Bone marrow (tissue), 2 donors: Measurements from ENCODE around the gene ZNRF3.

ENCODE experiments used
- DNase-seq, 2 donors: peaks; one replicate each; lab custom pipeline; 2025; lab: John Stamatoyannopoulos, UW

Gene ZNRF3

DNA sequence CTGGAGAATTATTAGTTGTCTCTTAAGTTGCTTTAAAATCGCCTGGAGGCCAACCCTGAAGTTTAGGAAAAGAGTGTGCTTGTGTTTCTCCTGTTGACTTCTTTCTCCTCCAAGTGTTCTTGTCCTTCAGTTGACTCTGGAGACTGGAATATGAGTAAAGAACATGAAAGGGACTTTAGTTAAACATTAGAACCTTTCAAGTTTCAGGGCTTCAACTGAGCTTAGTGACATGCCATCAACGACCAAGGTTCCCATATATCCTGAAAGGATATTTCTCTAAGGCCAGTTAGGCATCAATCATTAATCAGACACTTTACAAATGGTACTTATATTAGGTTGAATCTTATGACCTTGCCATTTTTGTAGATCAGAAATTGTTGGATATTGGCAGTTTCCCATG lies 70.0 kb downstream of the ZNRF3 start:
- DNase-seq = no peak

DNA sequence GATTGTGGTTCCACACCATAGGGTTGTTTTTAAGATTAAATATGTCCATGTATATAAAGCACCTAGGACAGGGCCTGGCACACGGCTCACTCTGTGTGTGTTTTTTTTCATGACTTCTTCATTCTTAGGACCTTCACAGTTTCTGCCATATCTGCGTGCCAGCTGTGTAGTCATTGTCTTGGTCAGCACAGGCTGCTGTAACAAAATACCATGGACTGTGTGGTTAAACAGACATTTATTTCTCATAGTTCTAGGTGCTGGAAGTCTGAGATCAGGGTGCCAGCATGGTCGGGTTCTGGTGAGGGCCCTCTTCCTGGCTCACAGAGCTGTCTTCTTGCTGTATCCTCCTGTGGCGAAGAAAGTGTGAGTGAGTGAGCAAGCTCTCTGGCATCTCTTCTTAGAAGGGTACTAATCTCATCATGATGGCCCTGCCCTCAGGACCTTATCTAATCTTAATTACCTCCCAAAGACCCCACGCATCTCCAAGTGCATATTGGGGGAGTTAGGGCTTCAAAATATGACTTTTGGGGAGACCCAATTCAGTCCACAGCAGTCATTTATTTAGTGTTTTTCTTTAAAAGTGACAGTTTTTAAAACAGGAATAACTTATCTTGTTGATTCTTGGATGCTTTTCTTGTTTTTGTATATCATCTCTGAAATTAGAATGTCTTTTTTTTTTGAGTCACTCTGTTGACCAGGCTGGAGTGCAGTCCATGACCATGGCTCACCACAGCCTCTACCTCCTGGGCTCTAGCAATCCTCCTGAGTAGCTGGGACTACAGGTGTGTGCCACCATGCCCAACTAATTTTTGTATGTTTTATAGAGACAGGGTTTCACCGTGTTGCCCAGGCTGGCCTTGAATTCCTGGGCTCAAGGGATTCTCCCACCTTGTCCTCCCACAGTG lies 70.9 kb downstream of the ZNRF3 start:
- DNase-seq = no peak

DNA sequence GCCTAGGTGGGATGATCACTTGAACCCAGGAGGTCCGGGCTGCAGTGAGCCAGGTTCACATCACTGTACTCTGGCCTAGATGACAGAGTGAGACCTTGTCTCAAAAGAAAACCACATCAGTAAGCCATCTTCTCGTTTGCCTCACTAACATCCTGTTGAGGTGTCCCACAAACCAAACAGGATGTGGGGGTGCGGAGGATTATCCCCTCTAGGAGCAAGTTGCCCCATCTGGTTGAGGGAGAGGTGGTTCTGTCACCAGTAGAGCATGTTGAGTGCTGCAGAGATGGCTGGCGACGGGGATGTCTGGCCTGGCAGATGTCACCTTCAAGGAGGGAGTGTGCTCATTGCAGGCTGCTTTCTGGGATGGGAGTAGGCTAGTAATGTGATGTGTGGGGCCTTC lies 72.4 kb downstream of the ZNRF3 start:
- peak in 1 of 2 donors; percentile 83 for DNase-seq

DNA sequence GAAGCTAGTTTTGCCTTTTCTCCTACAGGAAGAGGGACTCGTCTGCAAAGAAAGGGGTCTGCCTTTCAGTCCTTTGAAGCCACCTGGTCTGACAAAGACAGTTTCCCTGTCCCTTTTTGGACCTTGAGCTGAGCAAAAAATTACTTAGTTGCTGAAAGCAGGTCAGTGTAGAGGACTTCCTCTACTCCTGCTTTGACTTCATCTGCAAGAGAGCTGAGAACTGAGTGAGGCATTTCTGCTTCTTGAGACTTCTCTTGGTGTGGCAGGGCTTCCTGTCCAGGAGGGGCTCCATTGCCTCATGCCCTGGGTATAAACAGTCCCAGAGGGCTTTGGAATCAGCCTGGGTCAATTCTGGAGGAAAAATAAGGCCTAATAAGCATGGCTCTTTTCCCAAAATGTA lies 73.1 kb downstream of the ZNRF3 start:
- DNase-seq = no peak

DNA sequence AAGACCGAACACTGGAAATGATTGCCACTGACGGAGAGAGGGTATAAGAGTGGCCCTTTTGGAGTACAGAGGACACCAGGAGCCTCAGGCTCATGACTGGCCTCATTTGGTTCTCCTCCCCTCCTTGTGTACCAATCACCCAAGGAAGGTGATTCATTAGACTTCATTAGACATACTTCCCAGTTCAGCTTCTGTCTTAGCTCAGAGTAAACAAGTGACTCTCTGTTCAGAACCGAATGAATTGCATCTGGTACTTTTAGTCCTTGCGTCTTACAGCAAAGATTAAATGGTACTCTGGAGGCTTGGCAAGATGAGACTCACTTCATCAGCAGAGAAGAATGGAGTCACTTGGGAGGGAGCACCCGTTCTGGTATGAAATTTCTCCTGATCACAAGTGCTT lies 75.2 kb downstream of the ZNRF3 start:
- DNase-seq = no peak

DNA sequence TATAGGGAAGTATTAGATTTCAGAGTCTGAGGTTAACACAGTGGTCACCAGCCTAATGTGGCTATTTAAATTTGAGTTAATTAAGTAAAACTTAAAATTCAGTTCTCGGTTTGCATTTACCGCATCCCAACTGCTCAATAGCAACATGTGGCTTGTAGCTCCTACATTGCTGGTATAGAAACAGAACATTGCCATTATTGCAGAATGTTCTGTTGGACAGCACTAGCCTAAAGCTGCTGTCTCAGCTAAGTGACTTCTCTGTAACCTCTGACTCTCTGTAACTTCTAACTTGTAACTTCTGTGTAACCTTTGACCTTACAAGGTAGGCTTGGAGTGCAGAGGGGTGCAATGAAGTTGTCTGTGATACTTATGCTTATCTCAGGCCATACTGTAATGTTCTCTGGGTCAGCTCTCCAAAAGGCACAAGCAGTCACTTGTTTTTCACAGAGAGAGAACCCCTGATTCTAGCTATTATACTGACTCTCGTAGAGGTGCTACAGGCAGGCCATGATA lies 78.7 kb downstream of the ZNRF3 start:
- DNase-seq = no peak

DNA sequence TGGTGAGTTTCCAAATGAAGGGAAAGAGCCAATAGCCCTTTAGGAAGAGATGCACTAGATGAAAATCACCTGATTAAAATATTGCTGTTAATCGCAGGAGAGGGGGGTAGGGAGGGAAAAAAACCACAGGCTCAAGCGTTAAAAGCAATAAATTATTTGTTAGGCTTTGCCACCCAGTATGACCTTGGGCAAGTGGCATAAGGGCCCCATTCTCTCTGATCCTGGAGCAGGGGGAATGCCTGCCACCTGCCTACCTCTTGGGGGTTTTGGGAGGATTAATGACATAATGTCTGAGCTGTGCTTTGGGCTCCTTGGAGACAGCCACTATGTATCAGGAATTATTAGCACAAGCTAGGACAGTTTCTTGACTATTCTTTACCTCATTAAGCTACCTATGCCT lies 80.0 kb downstream of the ZNRF3 start:
- DNase-seq = no peak

DNA sequence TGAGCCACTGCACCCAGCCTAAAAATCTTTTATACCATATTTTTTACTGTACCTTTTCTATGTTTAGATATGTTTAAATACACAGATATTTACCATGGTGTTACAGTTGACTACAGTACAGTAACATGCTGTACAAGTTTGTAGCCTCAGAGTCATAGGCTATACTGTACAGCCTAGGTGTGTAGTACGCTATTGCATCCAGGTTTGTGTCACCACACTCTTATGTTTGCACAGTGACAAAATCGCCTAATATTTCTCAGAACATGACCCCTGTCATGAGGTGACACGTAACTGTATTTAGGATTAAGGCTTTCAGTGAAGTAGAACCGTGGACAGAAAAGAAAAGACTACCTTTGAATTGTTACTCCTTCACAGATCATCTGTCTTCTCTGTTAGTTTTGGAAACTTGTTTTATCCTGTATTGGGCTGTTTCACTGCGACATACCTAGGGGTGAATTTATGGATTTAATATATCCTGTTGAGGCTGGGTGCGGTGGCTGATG lies 83.8 kb downstream of the ZNRF3 start:
- DNase-seq = no peak

DNA sequence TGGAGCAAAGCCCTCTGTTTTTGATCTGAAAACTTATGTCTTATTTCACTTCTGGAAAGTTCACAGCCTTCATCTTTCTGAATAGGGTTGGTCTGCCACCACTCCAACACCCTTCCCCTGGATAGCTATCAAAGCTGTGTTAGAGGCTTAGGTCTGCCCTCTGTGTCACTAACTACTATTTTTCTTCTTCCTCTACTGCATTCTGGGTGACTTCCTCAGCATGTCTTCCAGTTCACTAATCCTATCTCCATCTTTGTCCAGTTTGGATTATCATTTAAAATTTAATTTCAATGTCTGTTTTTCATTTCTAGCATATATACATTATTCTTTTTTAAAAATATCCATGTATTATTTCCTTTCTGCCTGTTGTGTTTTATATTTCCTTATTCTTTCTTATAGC lies 84.6 kb downstream of the ZNRF3 start:
- no peak for DNase-seq

DNA sequence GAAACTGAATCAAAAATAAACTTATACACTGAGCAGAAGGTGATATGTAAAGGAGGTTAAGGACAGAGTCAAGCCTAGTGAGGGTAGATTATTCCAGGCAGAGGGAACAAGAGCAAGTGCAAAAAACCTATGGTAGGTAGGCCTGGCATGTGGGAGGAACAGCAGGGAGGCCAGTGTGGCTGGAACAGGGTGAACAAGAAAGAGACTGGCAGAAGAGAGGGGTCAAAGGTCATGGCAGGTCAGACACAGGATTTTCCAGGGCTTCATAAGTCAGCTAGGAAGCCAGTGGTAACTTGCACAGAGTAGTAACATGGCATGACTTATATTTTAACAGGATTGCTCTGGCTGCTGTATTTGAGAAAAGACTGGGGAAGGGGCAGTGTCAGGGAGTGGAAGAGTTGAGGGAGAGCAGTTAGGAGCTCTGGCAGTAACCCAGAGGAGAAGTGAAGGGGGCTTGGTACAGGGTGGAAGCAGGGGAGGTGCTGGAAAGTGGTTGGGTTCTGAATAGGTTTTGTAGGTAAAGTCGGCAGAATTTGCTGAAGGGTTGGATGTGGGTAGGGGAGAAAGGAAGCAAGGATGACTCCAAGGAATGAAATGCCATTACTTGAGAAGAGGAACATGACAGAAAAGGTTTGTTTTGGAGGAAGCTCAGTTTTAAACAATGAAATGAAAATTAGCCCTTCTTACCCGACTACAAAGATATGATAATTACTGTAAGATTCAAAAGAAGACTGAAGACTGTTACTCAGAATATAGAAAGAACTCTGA lies 86.2 kb downstream of the ZNRF3 start:
- DNase-seq = no peak

DNA sequence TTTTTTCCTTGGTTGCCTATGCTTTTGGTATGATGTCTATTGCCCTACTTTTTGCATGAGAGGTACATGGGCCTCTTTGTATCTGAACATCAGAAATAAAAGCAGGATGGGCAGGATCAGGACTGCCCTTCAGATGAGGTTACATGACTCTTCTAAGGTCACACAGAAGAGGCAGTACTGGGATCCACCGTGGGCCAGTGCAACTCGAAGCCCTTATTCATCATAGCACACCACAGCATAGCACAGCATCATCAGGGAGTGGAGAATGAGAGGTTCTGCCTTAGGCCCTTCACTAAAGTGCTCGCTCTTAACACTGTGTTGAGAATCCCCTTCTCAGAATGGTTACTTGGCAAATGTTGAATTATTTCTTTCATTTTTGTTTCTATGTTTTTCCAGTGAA lies 90.0 kb downstream of the ZNRF3 start:
- no peak for DNase-seq

DNA sequence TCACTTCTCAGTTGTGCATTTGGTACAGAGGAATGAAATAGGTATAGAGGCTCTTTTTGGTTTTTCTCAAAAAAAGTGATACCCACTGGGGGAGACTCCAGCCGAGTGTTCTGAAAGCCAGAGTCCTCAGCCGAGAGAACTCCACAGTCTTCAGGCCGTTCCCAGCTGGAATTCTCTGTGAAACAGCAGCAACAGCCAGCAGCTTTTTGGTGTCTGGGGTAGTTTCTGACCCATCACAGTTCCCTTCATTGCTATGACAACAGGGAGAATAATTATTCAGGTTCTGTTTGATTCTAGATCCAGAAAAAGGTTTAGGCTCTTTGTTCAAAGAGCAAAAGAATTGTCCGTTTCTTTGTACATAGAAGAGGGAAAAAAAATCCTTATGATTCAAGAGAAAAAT lies 93.7 kb downstream of the ZNRF3 start:
- no peak for DNase-seq

DNA sequence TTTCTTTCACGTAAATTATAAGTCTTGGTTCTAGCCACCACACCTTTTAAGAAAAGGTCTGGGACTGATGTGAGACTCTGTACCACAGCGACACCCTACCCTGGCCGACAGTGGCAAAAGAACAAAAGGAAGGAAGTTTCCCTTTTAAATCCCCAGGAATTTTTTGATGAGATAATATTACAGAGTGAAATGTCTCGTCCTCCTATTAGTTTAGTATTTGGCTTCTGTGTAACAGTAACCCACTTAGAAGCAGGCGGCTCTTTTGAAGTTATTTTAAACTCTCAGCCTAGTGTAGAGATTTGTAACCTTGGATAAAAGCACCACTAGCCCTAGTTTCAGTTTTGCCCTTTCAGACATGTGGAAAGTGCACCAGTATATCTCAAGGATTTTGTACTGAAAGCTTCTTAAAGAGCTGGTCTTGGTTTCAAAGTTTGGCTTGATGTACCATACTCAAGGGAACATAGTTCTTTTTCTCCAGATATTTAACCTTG lies 94.2 kb downstream of the ZNRF3 start:
- DNase-seq = no peak

DNA sequence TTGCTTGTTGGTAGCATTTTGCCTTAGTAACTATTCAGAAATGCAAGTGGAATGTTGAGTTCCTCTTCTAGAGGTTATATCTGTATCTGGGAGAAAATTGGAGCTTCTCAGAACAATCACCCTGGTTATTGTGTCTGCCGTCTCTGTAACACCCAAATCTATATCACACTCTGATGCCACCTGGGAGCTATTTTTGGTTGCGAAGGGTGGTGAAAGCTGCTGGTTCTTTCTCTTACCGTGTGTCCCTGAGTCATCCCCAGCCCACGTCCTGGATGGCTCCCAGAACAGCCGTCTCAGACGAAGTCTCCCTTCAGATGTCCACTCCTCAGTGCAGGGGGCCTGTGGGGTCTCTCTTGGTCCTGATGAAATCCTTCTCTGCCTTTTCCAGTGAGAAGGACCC lies 94.8 kb downstream of the ZNRF3 start:
- DNase-seq = no peak

DNA sequence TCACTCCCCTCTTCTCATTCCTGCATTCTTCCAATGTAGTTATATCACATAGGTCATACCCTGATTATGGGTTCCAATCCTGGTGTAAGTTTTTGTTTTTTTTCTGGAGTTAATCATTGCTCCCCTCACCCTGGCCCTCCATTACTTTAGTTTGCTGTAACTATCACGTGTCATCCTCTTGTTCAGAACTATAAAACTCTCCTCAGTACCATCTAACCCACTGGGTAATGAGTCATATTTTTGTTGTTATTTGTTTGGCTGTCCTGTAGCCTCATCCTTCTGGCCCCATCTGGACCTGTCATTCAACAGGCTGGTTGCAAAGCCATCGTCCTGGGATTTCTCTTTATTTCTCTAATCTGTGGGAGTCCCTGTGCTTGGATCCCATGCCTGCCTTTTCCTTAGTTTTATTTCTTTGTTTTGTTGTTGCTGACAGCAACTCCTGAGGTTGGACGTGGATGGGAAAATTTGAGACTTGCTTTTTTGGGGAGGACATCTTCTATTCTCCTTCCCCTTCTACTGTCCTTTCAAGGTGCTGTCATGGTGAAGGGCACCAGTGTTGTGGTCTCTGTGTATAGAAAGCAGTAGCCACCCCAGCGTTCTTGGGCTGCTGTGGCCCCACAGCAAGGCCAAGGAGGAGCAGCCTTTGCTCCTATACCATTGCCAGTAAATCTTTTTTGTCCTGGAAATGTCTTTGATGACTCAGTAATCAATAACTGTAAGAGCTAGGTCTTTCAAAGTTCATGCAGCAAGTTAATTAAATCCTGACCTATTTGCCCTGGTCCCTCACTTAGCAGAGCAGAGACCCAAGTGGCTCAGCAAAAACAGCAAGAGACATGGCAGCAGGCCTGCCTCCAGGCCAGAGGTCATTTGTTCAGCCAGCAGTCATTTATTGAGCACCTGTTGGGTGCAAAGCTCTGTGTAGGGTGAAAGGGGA lies 95.8 kb downstream of the ZNRF3 start:
- no peak for DNase-seq

DNA sequence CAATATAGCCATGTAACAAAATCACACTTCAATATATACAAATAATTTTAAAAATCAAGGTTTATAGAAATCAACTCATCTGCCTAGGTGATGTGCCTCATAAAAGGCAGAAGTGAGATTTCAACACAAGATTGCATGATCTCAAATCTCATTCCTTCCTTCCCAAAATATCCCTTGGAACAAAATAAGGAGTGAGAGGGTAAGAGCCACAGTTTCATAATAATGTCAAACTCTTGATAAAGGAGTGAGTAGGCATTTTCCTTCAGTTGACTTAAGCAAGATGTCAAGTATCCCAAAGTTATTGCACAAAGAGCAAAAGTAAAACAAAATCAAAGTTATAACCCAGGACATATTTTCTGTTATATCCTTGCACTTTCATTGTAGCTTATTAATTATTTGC lies 97.0 kb downstream of the ZNRF3 start:
- no peak for DNase-seq

DNA sequence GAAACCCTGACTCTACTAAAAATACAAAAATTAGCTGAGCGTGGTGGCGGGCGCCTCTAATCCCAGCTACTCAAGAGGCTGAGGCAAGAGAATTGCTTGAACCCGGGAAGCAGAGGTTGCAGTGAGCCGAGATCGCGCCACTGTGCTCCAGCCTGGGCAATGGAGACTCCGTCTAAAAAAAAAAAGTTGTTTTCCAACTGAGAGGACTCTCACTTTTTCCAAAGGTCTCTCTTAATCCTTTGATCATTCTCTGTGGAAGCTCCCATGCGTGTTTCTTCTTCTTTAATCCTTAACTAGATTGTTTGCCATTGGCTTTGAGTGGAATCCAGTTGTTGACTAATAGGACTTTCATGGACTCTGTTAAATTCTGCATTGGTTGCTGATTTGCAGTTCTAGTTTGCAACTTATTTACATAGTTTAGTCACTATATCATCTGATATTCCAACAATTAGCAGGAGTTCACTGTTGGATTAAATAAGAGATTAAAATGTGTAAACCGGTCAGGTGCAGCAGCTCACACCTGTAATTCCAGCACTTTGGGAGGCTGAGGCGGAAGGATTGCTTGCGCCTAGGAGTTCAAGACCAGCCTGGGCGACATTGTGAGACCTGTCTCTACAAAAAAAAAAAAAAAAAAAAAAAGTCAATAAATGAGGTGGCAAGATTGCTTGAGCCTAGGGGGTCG lies 98.6 kb downstream of the ZNRF3 start:
- DNase-seq = no peak

DNA sequence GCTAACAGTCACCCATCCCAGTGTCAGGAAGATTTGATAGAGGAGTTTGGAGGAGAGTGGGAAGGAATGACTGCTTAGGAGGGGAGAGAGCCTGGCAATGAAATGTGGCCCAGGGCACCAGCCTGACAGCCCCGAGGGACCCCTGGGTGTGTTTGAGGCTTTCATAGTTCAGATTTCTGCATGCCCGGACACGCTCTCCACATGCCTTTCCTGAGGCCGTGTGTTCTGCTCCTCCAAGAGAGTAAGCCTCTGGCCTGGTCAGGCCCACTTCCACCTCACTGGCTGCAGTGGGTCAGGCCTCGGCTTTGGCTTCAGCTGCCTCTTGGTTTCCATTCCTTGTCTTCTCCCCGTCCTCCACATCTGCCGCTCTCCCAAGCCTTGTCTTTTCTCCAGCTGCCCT lies 99.8 kb downstream of the ZNRF3 start:
- DNase-seq = no peak

DNA sequence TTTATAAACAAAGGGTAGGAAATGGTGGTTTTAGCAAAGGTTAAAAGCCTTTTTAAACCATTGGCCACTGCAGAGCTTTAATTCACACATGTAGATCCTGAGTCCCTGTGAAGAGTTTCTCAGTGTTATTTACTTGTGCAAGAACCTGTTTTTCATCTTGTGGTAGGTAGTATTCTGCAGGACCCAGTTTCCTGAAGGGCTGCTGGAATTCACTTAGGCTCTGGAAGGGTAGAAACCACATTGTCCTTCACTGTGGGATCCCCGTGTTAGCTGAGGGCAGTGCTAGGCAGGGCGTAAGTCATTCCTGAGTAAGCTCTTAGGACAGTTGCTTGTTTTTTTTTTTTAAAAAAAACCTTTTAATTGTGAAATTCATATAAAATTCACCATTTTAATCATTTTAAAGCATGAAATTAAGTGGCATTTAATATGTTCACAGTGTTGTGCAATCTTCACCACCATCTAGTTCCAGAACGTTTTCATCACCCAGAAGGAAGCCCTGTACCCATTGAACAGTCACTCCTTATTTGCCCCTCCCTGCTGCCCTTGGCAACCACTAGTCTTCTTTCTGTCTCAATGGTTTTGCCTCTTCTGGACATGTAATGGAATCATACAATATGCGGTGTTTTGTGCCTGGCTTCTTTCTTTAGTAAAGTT lies 100.5 kb downstream of the ZNRF3 start:
- no peak for DNase-seq

DNA sequence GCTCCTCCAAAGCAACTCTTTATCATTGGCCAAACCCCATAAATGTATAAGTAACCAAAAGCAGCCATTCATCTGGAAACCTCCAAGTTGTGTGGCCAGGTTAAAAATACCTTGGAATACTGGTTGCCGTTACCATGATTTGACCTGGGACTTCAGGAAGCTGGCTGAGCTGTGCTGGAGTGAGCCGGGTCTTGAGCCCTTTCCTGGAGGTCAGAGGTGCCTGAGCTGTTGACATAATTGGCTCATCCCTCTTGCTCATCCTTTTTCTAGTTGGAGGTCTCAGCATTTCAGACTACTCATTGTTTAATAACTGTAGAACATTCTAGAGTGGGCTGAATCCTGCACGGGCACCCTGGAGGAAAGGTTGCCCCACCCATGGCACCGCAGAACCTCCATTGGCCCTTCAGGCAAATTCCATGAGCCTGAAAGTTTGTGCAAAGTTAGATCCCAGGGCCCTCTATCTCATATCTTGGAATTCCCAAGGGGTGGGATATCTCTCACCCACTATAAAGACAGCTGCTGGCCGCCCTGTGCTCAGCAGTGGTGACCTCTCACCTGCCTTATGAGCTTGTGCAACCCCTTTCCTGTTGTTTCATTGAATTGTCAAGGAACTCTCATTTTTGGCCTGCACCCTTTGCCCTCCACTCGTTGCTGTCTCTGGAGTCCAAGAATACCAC lies 101.2 kb downstream of the ZNRF3 start:
- no peak for DNase-seq
